ENCODE data around the gene EPB41L4B. TPM values are rescaled to one million over a fixed set of nuclear protein-coding genes. Genes with fewer than 3 reads are reported as not detected.

EPB41L4B gene
- total and polyA plus RNA-seq, 8 donors, result 10.3 to 17.7 (median 15.3) TPM

DNA sequence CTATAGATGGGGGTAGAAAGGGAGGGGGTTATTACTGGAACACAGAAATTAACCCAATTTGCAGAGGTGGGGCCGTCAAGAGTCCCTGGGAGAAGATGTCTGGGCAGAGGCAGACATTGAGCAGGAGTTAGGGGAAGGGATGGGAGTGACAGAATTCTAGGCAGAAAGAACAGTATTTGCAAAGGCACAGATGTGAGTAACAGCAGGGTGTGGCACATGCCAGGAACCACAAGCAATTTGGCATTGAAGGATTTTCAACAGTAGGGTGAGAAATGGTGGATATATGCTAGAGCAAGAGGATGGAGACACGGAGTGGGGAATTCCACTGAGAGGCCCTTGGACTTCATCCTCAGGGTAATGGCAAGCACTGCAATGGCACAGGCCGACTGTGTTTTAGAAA is 82.2 kb downstream of the EPB41L4B start:
- H3K27me3 ChIP-seq, result peaks cover 0 to 3% of the 10 kb centered on the region in 2 donors
- H3K27ac ChIP-seq, result no peak overlapping the region
- H3K4me3 ChIP-seq, result no peak overlapping the region
- H3K4me1 ChIP-seq, result no peaks in the 10 kb centered on the region
- intact Hi-C loops (cut with DNase I), result no loop called here
- TF ChIP-seq, protein P1, sequence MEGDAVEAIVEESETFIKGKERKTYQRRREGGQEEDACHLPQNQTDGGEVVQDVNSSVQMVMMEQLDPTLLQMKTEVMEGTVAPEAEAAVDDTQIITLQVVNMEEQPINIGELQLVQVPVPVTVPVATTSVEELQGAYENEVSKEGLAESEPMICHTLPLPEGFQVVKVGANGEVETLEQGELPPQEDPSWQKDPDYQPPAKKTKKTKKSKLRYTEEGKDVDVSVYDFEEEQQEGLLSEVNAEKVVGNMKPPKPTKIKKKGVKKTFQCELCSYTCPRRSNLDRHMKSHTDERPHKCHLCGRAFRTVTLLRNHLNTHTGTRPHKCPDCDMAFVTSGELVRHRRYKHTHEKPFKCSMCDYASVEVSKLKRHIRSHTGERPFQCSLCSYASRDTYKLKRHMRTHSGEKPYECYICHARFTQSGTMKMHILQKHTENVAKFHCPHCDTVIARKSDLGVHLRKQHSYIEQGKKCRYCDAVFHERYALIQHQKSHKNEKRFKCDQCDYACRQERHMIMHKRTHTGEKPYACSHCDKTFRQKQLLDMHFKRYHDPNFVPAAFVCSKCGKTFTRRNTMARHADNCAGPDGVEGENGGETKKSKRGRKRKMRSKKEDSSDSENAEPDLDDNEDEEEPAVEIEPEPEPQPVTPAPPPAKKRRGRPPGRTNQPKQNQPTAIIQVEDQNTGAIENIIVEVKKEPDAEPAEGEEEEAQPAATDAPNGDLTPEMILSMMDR (IDR thresholded peaks at IDR 0.05), result no peak
- ATAC-seq (no peak), DNase-seq (no peak)
- no peaks in the 10 kb centered on the region for H3K36me3 ChIP-seq
- H3K9me3 ChIP-seq, result no peaks in the 10 kb centered on the region

DNA sequence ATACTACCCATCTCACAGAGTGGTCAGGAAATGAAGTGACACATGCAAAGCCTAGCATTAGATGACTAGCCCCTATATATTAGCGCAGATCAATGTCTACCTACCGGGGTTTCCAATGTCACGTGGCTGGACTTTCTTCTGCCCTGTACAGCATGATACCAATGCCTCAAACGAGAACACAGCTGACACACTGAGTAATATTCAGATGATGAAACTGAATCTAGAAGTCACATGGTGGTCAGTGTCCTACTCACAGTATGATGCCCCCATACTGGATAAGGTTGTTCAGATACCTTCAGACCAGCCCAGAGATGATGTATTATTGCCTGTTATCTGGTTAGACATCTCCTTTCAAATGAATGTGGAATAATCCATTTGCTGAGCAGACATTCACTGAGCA is 82.7 kb downstream of the EPB41L4B start:
- ATAC-seq (no peak), DNase-seq (no peak)
- intact Hi-C loops (cut with DNase I), result no loop called here
- Histone ChIP-seq H3K27me3 (peaks cover 0 to 1% of the 10 kb centered on the region in 2 donors), H3K36me3 (no peaks in the 10 kb centered on the region), H3K4me1 (no peaks in the 10 kb centered on the region), H3K9me3 (no peaks in the 10 kb centered on the region), H3K27ac (no peak overlapping the region), H3K4me3 (no peak overlapping the region)
- TF ChIP-seq, protein P1 (IDR thresholded peaks at IDR 0.05), result no peak

DNA sequence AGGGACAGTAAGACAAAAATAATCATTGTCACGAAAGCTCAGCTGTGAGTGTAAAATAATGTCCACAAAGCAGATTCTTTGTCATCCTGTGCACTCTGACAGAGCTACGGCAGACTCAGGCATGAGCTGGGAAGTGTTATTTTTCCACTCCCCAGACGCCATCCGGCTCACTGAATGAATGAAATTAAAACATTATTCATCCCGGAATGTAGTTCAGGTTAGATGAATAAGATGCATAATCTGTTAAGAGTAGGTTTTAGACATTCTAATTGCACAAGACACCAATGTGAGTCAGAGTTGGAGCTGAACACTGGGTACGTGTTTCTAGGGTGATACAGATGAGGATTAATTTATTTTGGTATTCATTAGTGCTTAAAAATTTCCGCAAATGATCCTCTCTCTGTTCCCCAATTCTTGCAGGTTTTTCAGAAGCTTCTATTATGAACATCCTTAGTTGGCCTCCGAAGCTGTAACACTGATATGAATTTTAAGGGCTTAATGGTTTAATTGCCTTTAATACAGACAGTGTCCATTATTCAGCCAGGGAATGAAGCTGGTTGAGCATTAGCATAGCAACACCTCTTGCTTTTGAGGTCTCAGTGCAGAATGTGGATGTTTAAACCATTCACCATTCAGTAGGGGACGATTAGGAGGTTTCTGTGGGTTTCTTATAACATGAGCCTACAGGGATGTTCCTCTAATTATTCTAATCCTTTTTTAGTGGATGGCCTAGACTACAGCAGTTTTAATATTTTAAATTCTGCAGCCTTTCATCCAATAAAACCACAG is 88.2 kb downstream of the EPB41L4B start:
- H3K27me3 ChIP-seq, result peaks cover 0 to 22% of the 10 kb centered on the region in 2 donors
- TF ChIP-seq, protein P1 (IDR thresholded peaks at IDR 0.05), result no peak
- no peak for ATAC-seq
- H3K4me1 ChIP-seq, result no peaks in the 10 kb centered on the region
- H3K27ac ChIP-seq, result no peak overlapping the region
- intact Hi-C loops (cut with DNase I), result no loop called here
- no peak for DNase-seq
- H3K4me3 ChIP-seq, result no peak overlapping the region
- H3K36me3 ChIP-seq, result no peaks in the 10 kb centered on the region
- no peaks in the 10 kb centered on the region for H3K9me3 ChIP-seq

DNA sequence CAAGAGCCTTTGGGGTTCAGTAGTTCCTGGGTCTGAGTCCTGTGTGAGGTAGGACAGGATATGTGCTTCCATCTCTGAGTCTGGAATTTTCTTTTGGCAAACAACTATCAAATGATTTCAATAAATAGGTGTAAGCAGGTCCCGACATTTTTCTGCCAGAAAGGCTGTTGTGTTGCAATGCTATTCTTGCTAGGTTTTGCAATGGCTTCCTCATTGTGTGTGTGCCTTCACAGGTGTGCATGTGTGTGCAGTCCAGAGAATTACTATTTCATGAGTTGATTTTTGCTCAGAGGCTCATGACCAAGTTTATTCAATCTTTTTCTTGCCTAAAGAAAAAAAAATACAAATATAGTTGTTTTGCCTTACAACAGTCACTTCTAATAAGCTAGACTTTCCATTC is 89.3 kb downstream of the EPB41L4B start:
- DNase-seq (no peak), ATAC-seq (no peak)

DNA sequence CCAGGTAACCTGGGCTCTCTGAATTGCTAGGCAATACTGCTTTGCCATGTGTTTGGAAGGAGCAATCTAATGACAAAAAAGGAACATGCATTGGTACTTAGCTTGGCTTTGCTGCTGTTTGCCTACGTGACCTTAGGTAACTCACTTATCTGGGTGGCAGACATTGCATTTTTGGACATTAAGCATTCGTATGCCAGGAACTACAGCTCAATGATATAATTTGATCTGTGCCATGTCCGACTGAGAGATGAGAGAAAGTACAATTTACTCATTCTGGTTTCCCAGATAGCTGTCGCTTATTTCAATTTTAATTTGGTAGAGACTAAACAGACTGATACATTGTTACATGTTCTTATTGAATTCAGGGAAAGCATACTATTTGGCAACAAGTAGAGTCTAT is 90.6 kb downstream of the EPB41L4B start:
- ATAC-seq, result no peak

More for the DNA sequence above, 89.3 kb downstream of the EPB41L4B start:
- H3K36me3 ChIP-seq, result no peaks in the 10 kb centered on the region
- TF ChIP-seq, protein P1 (IDR thresholded peaks at IDR 0.05), result no peak
- intact Hi-C loops (cut with DNase I), result no loop called here
- H3K4me1 ChIP-seq, result no peaks in the 10 kb centered on the region
- H3K9me3 ChIP-seq, result no peaks in the 10 kb centered on the region
- H3K27ac ChIP-seq, result no peak overlapping the region
- H3K27me3 ChIP-seq, result peaks cover 0 to 22% of the 10 kb centered on the region in 2 donors
- no peak overlapping the region for H3K4me3 ChIP-seq

More for the DNA sequence above, 90.6 kb downstream of the EPB41L4B start:
- TF ChIP-seq, protein P1 (IDR thresholded peaks at IDR 0.05), result no peak
- no peaks in the 10 kb centered on the region for H3K4me1 ChIP-seq
- no peaks in the 10 kb centered on the region for H3K9me3 ChIP-seq
- intact Hi-C loops (cut with DNase I), result no loop called here
- H3K27me3 ChIP-seq, result peaks cover 0 to 22% of the 10 kb centered on the region in 2 donors
- no peak overlapping the region for H3K4me3 ChIP-seq
- no peak overlapping the region for H3K27ac ChIP-seq
- H3K36me3 ChIP-seq, result no peaks in the 10 kb centered on the region
- DNase-seq, result no peak

Measured in left lung (tissue), 10 donors.